ENCODE measurements around the gene TAS2R14.

DNA sequence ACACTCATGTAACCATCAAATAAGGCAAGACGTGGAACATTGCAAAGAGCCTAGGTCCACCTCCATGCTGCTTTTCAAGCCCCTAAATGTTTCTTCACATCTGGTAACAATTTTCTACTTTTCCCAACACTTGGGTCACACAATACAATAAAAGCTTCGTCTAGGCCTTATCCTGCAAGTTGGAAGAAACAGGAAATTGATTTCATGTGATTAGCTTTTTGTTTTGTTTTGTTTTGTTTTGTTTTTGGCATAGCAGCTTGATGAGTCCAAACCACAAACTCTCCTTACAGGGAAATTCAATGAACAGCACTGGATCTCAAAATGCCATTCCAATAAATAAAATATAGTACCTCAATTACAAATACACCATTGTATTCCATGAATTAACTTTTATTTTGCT, 28.3 kb upstream of the TAS2R14 start:
- no peak for TF ChIP-seq POLR2A (IDR thresholded peaks at IDR 0.05)
- TF ChIP-seq, protein P1, sequence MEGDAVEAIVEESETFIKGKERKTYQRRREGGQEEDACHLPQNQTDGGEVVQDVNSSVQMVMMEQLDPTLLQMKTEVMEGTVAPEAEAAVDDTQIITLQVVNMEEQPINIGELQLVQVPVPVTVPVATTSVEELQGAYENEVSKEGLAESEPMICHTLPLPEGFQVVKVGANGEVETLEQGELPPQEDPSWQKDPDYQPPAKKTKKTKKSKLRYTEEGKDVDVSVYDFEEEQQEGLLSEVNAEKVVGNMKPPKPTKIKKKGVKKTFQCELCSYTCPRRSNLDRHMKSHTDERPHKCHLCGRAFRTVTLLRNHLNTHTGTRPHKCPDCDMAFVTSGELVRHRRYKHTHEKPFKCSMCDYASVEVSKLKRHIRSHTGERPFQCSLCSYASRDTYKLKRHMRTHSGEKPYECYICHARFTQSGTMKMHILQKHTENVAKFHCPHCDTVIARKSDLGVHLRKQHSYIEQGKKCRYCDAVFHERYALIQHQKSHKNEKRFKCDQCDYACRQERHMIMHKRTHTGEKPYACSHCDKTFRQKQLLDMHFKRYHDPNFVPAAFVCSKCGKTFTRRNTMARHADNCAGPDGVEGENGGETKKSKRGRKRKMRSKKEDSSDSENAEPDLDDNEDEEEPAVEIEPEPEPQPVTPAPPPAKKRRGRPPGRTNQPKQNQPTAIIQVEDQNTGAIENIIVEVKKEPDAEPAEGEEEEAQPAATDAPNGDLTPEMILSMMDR (IDR thresholded peaks at IDR 0.05): no peak

Measured in right lobe of liver (tissue), 4 donors.